ENCODE measurements around the gene CCL26. TPM values are rescaled to one million over a fixed set of nuclear protein-coding genes. Genes with fewer than 3 reads are reported as not detected.

Gene CCL26
- total RNA-seq, 4 donors from 2014 or later = 3.8 to 6.3 TPM; not detected in 2

GRCh38 chr7:75739796-75740672 lies 32.0 kb downstream of the CCL26 start:
- TF ChIP-seq POLR2A (IDR thresholded peaks at IDR 0.05) (no peak), EP300 (IDR thresholded peaks at IDR 0.05) (no peak), CTCF (IDR thresholded peaks at IDR 0.05) (no peak)
- no peaks in the 10 kb centered on the region for H3K36me3 ChIP-seq
- peak overlapping the region; percentile 85 to 95 (median 90) for H3K27ac ChIP-seq
- H3K27me3 ChIP-seq = no peaks in the 10 kb centered on the region
- H3K4me1 ChIP-seq = peaks cover 0 to 47% (median 4%) of the 10 kb centered on the region in 4 donors
- 64 to 65% methylated on average over 26 of the region's 26 CpGs for WGBS, 2 donors
- H3K4me3 ChIP-seq = peak overlapping the region; percentile 85 to 99 (median 94)
- DNase-seq (ENCODE audit: low spot score in 2 of 2) = no peak
- H3K9me3 ChIP-seq = no peaks in the 10 kb centered on the region

- Histone ChIP-seq H3K27me3 (no peaks in the 10 kb centered on the region), H3K4me3 (peak overlapping the region; percentile 90 to 99 (median 96)), H3K4me1 (peaks cover 0 to 55% (median 4%) of the 10 kb centered on the region in 4 donors), H3K36me3 (no peaks in the 10 kb centered on the region), H3K9me3 (no peaks in the 10 kb centered on the region), H3K27ac (peak overlapping the region; percentile 85 to 95 (median 91))
- TF ChIP-seq CTCF (IDR thresholded peaks at IDR 0.05) (peak in 3 of 5 experiments; percentile 42 to 66 (median 58)), EP300 (IDR thresholded peaks at IDR 0.05) (peak in 1 of 2 donors; percentile 52), POLR2A (IDR thresholded peaks at IDR 0.05) (peak in 1 of 2 donors; percentile 40)
- 0 to 3% methylated on average over 10 to 19 of the region's 89 CpGs for WGBS, 2 donors
- peak; percentile 98 to 99 for DNase-seq (ENCODE audit: low spot score in 2 of 2)
These were observed 32.8 kb downstream of the CCL26 start for GRCh38 chr7:75738975-75739795.

- DNase-seq (ENCODE audit: low spot score in 2 of 2) = no peak
- Histone ChIP-seq H3K27me3 (no peaks in the 10 kb centered on the region), H3K4me3 (peak within 1 kb of the TSS; percentile 90 to 99 (median 96)), H3K27ac (peak within 1 kb of the TSS; percentile 85 to 95 (median 91)), H3K9me3 (no peaks in the 10 kb centered on the region), H3K4me1 (peaks cover 0 to 53% (median 4%) of the 10 kb centered on the region in 4 donors), H3K36me3 (peaks cover 0 to 2% (median 0%) of the 10 kb centered on the region in 3 donors)
- TF ChIP-seq POLR2A (IDR thresholded peaks at IDR 0.05) (peak in 1 of 2 donors; percentile 30), CTCF (IDR thresholded peaks at IDR 0.05) (no peak), EP300 (IDR thresholded peaks at IDR 0.05) (peak in 1 of 2 donors; percentile 47)
- 1% methylated on average over 21 to 30 of the region's 30 CpGs for WGBS, 2 donors
These were observed 33.4 kb downstream of the CCL26 start, which contains the start of gene HIP1 for GRCh38 chr7:75738604-75738974. HIP1 (minus strand) TSS chr7:75738941; CDS start chr7:75738920, 21 bp downstream.

GRCh38 chr7:75737856-75738603 lies 34.0 kb downstream of the CCL26 start:
- Histone ChIP-seq H3K27ac (peak overlapping the region; percentile 85 to 95 (median 91)), H3K4me1 (peaks cover 0 to 56% (median 4%) of the 10 kb centered on the region in 4 donors), H3K9me3 (no peaks in the 10 kb centered on the region), H3K36me3 (peaks cover 0 to 5% (median 0%) of the 10 kb centered on the region in 3 donors), H3K27me3 (no peaks in the 10 kb centered on the region), H3K4me3 (peak overlapping the region; percentile 90 to 99 (median 96))
- no peak for TF ChIP-seq POLR2A (IDR thresholded peaks at IDR 0.05)
- TF ChIP-seq CTCF (IDR thresholded peaks at IDR 0.05) = no peak
- TF ChIP-seq EP300 (IDR thresholded peaks at IDR 0.05) = no peak
- DNase-seq (ENCODE audit: low spot score in 2 of 2) = no peak
- WGBS, 2 donors = 3 to 4% methylated on average over 18 of the region's 18 CpGs
